Adrenal gland (tissue), 12 donors: ENCODE results near the gene ABCA4. TPM values are rescaled to one million over a fixed set of nuclear protein-coding genes. Genes with fewer than 3 reads are reported as not detected.

Experiments
- DNase-seq, 7 donors: peaks; one replicate each; pipeline ENCODE4 v3.0.0-alpha.2; 2019 to 2020
- H3K27ac ChIP-seq, 5 donors: fragments of 200-600 bp; sonication (generic) in 4 of 5; 1 replicate in 3 of 5; 2 replicates in 2 of 5; pipeline versions ENCODE4 v1.5.1 to v1.8.0; 2016 to 2020; ENCODE audit warnings: mild to moderate bottlenecking in 1 of 5
- H3K27me3 ChIP-seq: fragments of 200-600 bp; 2 replicates; pipeline ENCODE4 v1.8.0; 2021
- H3K36me3 ChIP-seq, 2 donors: fragments of 200-600 bp; replicated peaks in 1 of 2; 1 replicate in 1 of 2; 2 replicates in 1 of 2; pipeline versions ENCODE4 v1.5.1 to v1.8.0; 2018 to 2022
- H3K4me1 ChIP-seq, 2 donors: fragments of 200-600 bp; replicated peaks in 1 of 2; 1 replicate in 1 of 2; 2 replicates in 1 of 2; pipeline versions ENCODE4 v1.5.1 to v1.8.0; 2018 to 2021
- H3K4me3 ChIP-seq, 4 donors: fragments of 200-600 bp; sonication (generic) in 3 of 4; one replicate each; pipeline ENCODE4 v1.5.1; 2016 to 2018
- H3K9me3 ChIP-seq, 3 donors: fragments of 200-600 bp; sonication (generic) in 1 of 3; replicated peaks in 1 of 3; 1 replicate in 2 of 3; 2 replicates in 1 of 3; pipeline versions ENCODE4 v1.5.1 to v1.8.0; 2016 to 2021
- CTCF ChIP-seq, 6 experiments: fragments of 450-650 bp in 4 of 6; fragments of 200-600 bp in 2 of 6; sonication (generic) in 1 of 6; IDR thresholded peaks; 1 replicate in 5 of 6; 2 replicates in 1 of 6; pipeline versions ENCODE4 v1.5.1 to v1.8.0; 2016 to 2021; ENCODE audit warnings: antibody characterized with exemption in 6 of 6, mild to moderate bottlenecking in 2 of 6, moderate library complexity in 1 of 6
- POLR2A ChIP-seq, 2 donors: fragments of 450-650 bp; IDR thresholded peaks; one replicate each; pipeline ENCODE4 v1.6.1; 2017; ENCODE audit warnings: antibody characterized with exemption in 2 of 2, mild to moderate bottlenecking in 2 of 2, moderate library complexity in 1 of 2
- WGBS, 4 donors: extraction: QIAGEN DNeasy Blood & Tissue Kit in 2 of 4; methylation state at CpG; one replicate each; pipeline versions ENCODE4 v1.1.5 to v1.1.7; 2013 to 2017; 5-methylcytosine and 5-hydroxymethylcytosine counted together
- intact Hi-C, 2 donors: fragments of 100-400 bp; cut with DNase I; formaldehyde crosslinking; loops; one replicate each; pipeline versions ENCODE4 v1.14.1 to v1.15.0; 2022 to 2023
- polyA plus RNA-seq, 3 donors: library from polyadenylated mRNA; stranded (reverse); fragments of 200-250 nt in 2 of 3; fragments of 350-450 nt in 1 of 3; fragmentation: Illumina TruSeq in 1 of 3; extraction: RNeasy Lipid Tissue Mini Kit (QIAGEN cat#74804) in 1 of 3; gene quantifications; one replicate each; pipeline ENCODE4 v1.2.3, GENCODE V29; 2013 to 2014
- total RNA-seq, 9 donors: library from RNA; depleted of rRNA in 4 of 9; stranded (reverse); fragments of >200 nt in 4 of 9; fragments of 120-200 nt in 1 of 9; fragmentation: NEBNext Ultra II Directional in 1 of 9; extraction: Animal tissue kit (Norgen Biotek cat#: 25700) in 1 of 9; gene quantifications; one replicate each; pipeline versions ENCODE4 v1.1.0 to v1.2.4, GENCODE V29; 2013 to 2023
- donor health status: healthy with polysubstance abuse.
- donor health status: Bipolar disorder and iron deficiency.
- donor health status: DM: yes; HTN: yes; CAD: no.
- donor health status: DM: no; HTN: no; CAD: no.
- donor health status: DM: no; HTN: no; CAD: no.
- donor health status: DM: yes; HTN: yes; CAD: no.

ABCA4 gene
- total and polyA plus RNA-seq, 12 donors: 0.04 to 1.9 (median 0.14) TPM; not detected in 1

DNA sequence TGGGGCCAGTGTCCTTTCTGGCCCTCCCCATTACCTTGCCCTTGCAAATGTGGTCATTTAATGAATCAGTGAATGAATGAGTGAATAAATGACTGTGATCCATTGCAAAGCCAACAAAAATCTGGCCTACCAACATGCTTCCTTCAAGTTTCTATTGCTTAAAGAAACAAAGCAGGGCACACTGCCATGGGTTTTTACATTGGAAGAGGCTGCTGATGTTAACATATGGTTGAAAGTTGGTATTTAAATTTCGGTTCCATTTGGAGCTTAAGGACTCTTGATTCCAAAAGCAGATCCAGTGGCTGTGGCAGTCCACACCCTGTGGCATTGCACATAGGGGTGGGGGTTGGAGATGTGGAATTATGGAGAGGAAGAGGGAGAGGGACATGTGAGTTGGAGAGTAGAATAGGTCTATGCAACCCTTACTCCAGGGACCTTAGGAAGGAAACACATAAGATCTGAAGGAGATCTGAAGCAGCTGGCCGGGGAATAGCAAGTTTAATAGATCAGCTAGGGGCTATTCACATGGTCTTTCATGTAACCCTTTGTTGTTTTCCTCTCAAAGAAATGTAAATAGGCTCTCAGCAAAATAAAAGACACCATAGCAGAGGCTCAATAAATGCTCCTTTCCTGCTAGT lies 7.2 kb downstream of the ABCA4 start:
- intact Hi-C loops: no loop called here
- peak in 1 of 7 donors; percentile 2 for DNase-seq
- Histone ChIP-seq H3K9me3 (no peaks in the 10 kb centered on the region), H3K4me3 (no peak overlapping the region), H3K36me3 (no peaks in the 10 kb centered on the region), H3K27ac (no peak overlapping the region), H3K27me3 (no peaks in the 10 kb centered on the region), H3K4me1 (no peaks in the 10 kb centered on the region)
- 74 to 80% (median 78%) methylated on average over 2 of the region's 2 CpGs for WGBS, 4 donors
- no peak for TF ChIP-seq CTCF (IDR thresholded peaks at IDR 0.05)
- no peak for TF ChIP-seq POLR2A (IDR thresholded peaks at IDR 0.05)

GRCh38 chr1:94111879-94112278 lies 9.1 kb downstream of the ABCA4 start:
- DNase-seq: no peak
- Histone ChIP-seq H3K9me3 (no peaks in the 10 kb centered on the region), H3K36me3 (no peaks in the 10 kb centered on the region), H3K4me3 (no peak overlapping the region), H3K4me1 (no peaks in the 10 kb centered on the region), H3K27me3 (peaks cover 8% of the 10 kb centered on the region), H3K27ac (no peak overlapping the region)
- 82 to 89% (median 85%) methylated on average over 9 of the region's 9 CpGs for WGBS, 4 donors
- TF ChIP-seq CTCF (IDR thresholded peaks at IDR 0.05) (no peak), POLR2A (IDR thresholded peaks at IDR 0.05) (no peak)
- intact Hi-C loops: no loop called here

DNA sequence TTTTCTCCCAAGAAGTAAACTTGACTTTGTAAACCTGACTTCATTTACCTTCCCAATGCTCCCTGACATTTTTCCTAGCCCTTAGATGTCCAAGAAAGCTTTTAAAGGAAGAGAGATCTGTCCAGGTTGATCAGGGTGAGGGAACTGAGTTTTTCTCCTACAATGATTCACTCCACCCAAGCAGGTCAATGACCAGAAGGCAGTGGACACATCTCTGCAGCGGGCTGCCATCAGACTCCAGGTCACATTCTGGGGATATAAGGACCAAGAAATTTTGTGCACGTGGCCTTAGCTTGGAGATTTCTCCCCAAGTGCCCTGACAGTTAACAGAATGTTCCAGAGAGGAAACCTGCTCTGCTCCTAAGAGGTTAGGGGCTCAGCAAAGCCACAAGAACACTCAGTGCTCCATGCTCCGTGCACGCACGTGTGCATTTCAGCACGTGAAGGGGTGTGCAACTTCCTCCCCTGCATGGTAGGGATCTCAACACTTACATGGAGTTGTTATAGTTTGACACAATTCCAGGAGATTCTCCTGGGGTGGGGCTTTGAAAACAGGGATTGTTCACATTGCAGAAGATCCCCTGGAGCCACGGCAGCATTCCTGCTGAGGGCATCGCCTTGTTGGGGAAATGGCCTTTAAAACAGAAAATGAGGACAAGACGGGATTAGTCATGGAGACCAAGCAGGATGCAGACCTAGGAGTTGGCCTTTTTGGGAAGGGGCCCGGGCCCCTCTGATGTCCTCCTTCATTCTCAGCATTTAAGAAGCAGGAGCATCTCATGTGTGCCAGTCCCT lies 9.8 kb downstream of the ABCA4 start:
- H3K4me1 ChIP-seq: no peaks in the 10 kb centered on the region
- no peak for DNase-seq
- H3K27ac ChIP-seq: no peak overlapping the region
- intact Hi-C loops: no loop called here
- WGBS, 4 donors: 79 to 93% (median 89%) methylated on average over 10 of the region's 10 CpGs
- H3K9me3 ChIP-seq: no peaks in the 10 kb centered on the region
- H3K27me3 ChIP-seq: peaks cover 8% of the 10 kb centered on the region
- TF ChIP-seq POLR2A (IDR thresholded peaks at IDR 0.05): no peak
- no peak for TF ChIP-seq CTCF (IDR thresholded peaks at IDR 0.05)
- no peaks in the 10 kb centered on the region for H3K36me3 ChIP-seq
- H3K4me3 ChIP-seq: no peak overlapping the region

- WGBS, 4 donors: 75 to 85% (median 80%) methylated on average over 4 of the region's 4 CpGs
- DNase-seq: no peak
- Histone ChIP-seq H3K9me3 (no peaks in the 10 kb centered on the region), H3K4me3 (no peak overlapping the region), H3K27me3 (peaks cover 8% of the 10 kb centered on the region), H3K4me1 (no peaks in the 10 kb centered on the region), H3K27ac (no peak overlapping the region), H3K36me3 (no peaks in the 10 kb centered on the region)
- intact Hi-C loops: no loop called here
- no peak for TF ChIP-seq CTCF (IDR thresholded peaks at IDR 0.05)
- TF ChIP-seq POLR2A (IDR thresholded peaks at IDR 0.05): no peak
Measured at GRCh38 chr1:94110021-94110761, 10.8 kb downstream of the ABCA4 start.
